T47D (cell line): ENCODE measurements around the gene MEIS1.
"Not testable (repeated sequence)": the region's sequence is repeated elsewhere in the genome, so short reads cannot be mapped to it uniquely, and the experiment has no call there.

Experiments
- DNase-seq, 2 experiments: peaks; one replicate each; pipeline versions ENCODE4 v3.0.0 to v3.0.0-alpha.2; 2011 to 2012; ENCODE audit warnings: low read depth in 1 of 2, low spot score in 1 of 2
- JUND ChIP-seq: IDR thresholded peaks from 2 replicates; pipeline ENCODE4 v1.6.1; 2012; ENCODE audit warnings: low read depth
- in situ Hi-C: cut with HindIII; loops from 2 replicates; pipeline ENCODE4 v1.10.0; 2016; ENCODE audit warnings: low sequenced_read_pairs, low pct_unique_long_range_greater_than_20kb

The MEIS1 gene

GRCh38 chr2:66469214-66469902, 34.4 kb downstream of the MEIS1 start:
- in situ Hi-C loops: no loop called here
- no peak for TF ChIP-seq JUND
- DNase-seq: no peak

- in situ Hi-C loops: no loop called here
- no peak for TF ChIP-seq JUND
- no peak for DNase-seq
Observed at GRCh38 chr2:66470199-66470598, 35.3 kb downstream of the MEIS1 start.

GRCh38 chr2:66472225-66472843, 37.4 kb downstream of the MEIS1 start:
- no peak for DNase-seq
- in situ Hi-C loops: no loop called here
- TF ChIP-seq JUND: no peak

GRCh38 chr2:66477135-66477842, 42.4 kb downstream of the MEIS1 start:
- in situ Hi-C loops: no loop called here
- TF ChIP-seq JUND: no peak
- DNase-seq: no peak

- DNase-seq: no peak
- no peak for TF ChIP-seq JUND
- in situ Hi-C loops: no loop called here
Observed at GRCh38 chr2:66478299-66478698, 43.4 kb downstream of the MEIS1 start.

- no peak for DNase-seq
- TF ChIP-seq JUND: no peak
- in situ Hi-C loops: no loop called here
Observed at GRCh38 chr2:66478731-66479316, 43.9 kb downstream of the MEIS1 start.

- in situ Hi-C loops: no loop called here
- no peak for DNase-seq
- TF ChIP-seq JUND: no peak
Observed at GRCh38 chr2:66481100-66481549, 46.2 kb downstream of the MEIS1 start.

GRCh38 chr2:66485252-66485651, 50.3 kb downstream of the MEIS1 start:
- in situ Hi-C loops, DNase-seq: not testable (repeated sequence)

GRCh38 chr2:66488946-66489345, 54.0 kb downstream of the MEIS1 start:
- DNase-seq: no peak
- TF ChIP-seq JUND: no peak
- in situ Hi-C loops: no loop called here

GRCh38 chr2:66489436-66489835, 54.5 kb downstream of the MEIS1 start:
- TF ChIP-seq JUND: no peak

GRCh38 chr2:66490588-66491001, 55.7 kb downstream of the MEIS1 start:
- in situ Hi-C loops: no loop called here
- no peak for TF ChIP-seq JUND
- peak in 1 of 2 experiments; percentile 17 for DNase-seq

More at GRCh38 chr2:66489436-66489835, 54.5 kb downstream of the MEIS1 start:
- in situ Hi-C loops: no loop called here
- no peak for DNase-seq

GRCh38 chr2:66494708-66495107, 59.8 kb downstream of the MEIS1 start:
- TF ChIP-seq JUND: no peak
- DNase-seq: peak in 1 of 2 experiments; percentile 41
- in situ Hi-C loops: no loop called here
